Ishikawa (cell line): Measurements from ENCODE around the gene TIPRL.
A peak's percentile ranks its signal among the peaks of the same experiment; 100 is the strongest.

ENCODE experiments used
- CEBPB ChIP-seq: IDR thresholded peaks from 2 replicates; pipeline ENCODE4 v1.6.1; 2012
- CREB1 ChIP-seq: IDR thresholded peaks from 2 replicates; pipeline ENCODE4 v1.6.1; 2012; ENCODE audit warnings: low read depth
- EGR1 ChIP-seq: IDR thresholded peaks from 2 replicates; pipeline ENCODE4 v1.6.1; 2012
- EP300 ChIP-seq: IDR thresholded peaks from 2 replicates; pipeline ENCODE4 v1.6.1; 2012; ENCODE audit warnings: borderline replicate concordance
- FOXM1 ChIP-seq: IDR thresholded peaks from 2 replicates; pipeline ENCODE4 v1.6.1; 2012; ENCODE audit warnings: low read depth, borderline replicate concordance
- NFIC ChIP-seq: IDR thresholded peaks from 2 replicates; pipeline ENCODE4 v1.6.1; 2012
- RAD21 ChIP-seq: IDR thresholded peaks from 2 replicates; pipeline ENCODE4 v1.6.1; 2012; ENCODE audit warnings: low read depth
- TAF1 ChIP-seq: IDR thresholded peaks from 2 replicates; pipeline ENCODE4 v1.6.1; 2012; ENCODE audit warnings: low read depth, mild to moderate bottlenecking
- TCF12 ChIP-seq: IDR thresholded peaks from 2 replicates; pipeline ENCODE4 v1.6.1; 2012; ENCODE audit warnings: low read depth
- TEAD4 ChIP-seq: IDR thresholded peaks from 2 replicates; pipeline ENCODE4 v1.6.1; 2012
- YY1 ChIP-seq: IDR thresholded peaks from 2 replicates; pipeline ENCODE4 v1.6.1; 2012; ENCODE audit warnings: low read depth
- ZBTB7A ChIP-seq: IDR thresholded peaks from 2 replicates; pipeline ENCODE4 v1.6.1; 2012; ENCODE audit warnings: low read depth
- TF ChIP-seq, protein P1 (sequence below): IDR thresholded peaks from 2 replicates; pipeline ENCODE4 v1.6.1; 2012
- TF ChIP-seq, protein P2 (sequence below): IDR thresholded peaks from 2 replicates; pipeline ENCODE4 v1.6.1; 2012
- TF ChIP-seq, protein P3 (sequence below): IDR thresholded peaks from 2 replicates; pipeline ENCODE4 v1.6.1; 2012; ENCODE audit warnings: low read depth, mild to moderate bottlenecking

TIPRL gene

DNA sequence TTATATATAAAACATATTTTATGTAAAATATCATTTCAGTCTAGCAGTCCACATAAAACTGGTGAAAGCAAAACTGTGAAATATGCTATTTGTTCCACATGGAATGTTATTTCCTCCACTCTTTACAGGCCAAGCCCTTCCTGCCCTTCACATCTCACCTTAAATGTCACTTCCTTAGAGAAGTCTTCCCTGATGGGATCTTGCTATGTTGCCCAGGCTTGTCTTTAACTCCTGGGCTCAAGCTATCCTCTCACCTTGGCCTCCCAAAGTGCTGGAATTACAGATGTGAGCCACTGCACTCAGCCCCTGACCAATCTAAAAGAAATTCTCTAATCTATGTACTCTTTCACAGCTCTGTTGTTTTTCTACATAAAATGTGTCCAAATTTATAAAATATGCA, 39.7 kb upstream of the TIPRL start:
- TF ChIP-seq, protein P1, sequence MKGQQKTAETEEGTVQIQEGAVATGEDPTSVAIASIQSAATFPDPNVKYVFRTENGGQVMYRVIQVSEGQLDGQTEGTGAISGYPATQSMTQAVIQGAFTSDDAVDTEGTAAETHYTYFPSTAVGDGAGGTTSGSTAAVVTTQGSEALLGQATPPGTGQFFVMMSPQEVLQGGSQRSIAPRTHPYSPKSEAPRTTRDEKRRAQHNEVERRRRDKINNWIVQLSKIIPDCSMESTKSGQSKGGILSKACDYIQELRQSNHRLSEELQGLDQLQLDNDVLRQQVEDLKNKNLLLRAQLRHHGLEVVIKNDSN: no peak
- no peak for TF ChIP-seq CEBPB

DNA sequence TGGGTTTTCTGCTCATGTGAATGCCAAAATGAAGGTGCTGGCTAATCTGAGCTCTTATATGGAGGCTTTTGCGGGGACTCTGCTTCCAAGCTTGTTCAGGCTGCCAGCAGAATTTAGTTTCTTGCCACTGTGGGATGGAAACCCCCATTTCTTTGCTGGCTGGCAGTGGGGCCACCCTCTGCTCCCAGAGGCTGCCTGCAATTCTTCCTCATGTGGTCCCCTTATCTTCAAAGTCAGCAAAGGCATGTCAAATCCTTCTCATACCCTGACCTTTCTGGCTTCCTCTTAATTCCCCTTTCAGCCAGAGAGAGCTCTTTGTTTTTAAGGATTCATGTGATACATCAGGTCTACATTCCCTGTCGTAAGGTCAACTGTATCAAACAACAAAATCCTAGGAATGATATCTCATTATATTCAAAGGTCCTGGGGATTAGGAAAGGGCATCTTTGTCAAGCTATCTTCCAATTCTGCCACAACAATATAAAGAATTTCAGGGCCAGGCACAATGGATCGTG, 36.8 kb upstream of the TIPRL start:
- no peak for TF ChIP-seq RAD21
- TF ChIP-seq TCF12: no peak
- TF ChIP-seq YY1: no peak
- TF ChIP-seq NFIC: no peak
- no peak for TF ChIP-seq FOXM1
- no peak for TF ChIP-seq TEAD4

DNA sequence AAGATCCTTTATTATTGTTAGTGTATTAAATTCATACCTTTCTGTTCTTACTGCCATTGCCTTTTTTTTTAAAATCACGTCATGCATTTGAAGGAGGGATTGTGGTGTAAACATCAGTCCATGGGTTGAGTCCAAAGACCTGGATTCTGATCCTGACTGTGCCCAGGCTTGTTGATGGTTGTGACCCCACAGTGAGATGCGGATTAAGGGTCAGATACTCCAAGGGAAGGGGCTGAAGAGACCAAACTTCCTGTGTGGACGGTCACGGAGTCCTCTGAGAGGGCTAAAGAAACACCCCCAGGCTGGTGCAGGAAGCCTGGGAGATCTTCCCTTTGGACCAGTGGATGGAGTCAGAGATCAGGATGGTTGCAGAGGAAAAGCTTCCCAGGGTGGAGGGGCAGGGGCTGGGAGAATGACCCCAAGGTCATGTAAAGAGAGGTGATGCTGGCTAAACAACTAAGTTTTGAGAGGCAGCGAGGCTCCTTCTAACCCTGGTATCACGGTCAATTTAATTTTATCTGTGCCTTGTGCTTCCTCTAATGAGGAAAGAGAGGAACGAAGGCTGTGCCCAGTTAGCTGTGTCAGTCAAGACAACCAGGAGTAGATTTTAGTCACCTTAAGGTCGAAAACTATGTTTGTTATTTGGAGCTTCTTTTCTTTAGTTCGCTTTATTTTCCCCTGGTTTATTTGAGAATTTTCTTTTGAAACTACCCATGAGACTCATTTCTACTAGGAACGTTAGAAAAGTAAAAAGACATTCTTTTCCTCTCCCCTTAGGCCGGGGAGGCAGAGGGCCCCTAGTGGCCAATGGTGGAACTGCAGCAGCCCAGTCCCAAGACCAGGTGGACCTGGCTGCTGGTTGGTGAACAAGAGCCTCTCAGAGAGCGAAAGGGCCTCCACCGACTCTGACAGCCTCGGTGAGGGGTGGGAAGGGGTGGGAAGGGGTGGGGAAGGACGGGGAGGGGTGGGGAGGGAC, 33.3 kb upstream of the TIPRL start:
- TF ChIP-seq RAD21 (peak; percentile 76), YY1 (no peak)

DNA sequence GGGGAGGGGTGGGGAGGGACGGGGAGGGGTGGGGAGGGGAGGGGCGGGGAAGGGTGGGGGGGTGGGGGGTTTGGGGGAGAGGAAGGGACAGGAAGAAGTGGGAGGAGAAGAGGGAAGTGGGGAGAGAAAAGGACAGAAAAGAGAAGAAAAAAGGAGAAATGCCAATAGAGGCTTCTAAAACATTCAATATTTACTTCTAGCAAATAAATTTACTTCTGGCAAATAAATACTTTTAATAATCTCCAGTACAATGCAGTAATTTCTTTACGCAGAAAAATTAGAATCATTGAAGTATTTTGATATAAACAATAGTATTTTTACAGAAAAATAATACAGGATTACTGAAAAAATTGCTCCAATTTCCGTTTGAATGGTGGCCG, 32.6 kb upstream of the TIPRL start:
- TF ChIP-seq TAF1 (no peak), NFIC (no peak), RAD21 (no peak), TEAD4 (no peak), EP300 (no peak), CEBPB (no peak), YY1 (no peak), EGR1 (no peak), TCF12 (no peak), CREB1 (no peak)
- TF ChIP-seq, protein P2, sequence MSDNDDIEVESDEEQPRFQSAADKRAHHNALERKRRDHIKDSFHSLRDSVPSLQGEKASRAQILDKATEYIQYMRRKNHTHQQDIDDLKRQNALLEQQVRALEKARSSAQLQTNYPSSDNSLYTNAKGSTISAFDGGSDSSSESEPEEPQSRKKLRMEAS: no peak
- TF ChIP-seq, protein P1: no peak

DNA sequence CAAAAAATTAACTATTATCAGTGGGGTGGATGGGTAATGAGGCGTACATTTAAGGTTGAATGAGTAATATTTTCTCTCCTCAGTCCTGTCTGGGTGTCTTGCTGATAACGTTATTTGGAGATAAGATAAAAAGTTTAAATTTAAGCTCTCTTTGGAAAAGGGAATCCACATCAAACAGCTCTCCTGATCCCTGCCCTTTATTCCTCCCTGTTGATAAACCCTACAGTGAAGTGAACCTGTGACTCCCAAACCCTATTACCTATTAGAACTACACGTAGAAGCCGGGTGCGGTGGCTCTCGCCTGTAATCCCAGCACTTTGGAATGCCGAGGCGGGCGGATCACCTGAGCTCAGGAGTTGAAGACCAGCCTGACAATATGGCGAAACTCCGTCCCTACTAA, 32.1 kb upstream of the TIPRL start:
- TF ChIP-seq, protein P1: no peak
- no peak for TF ChIP-seq EP300
- TF ChIP-seq TEAD4: no peak
- no peak for TF ChIP-seq NFIC
- no peak for TF ChIP-seq CEBPB
- TF ChIP-seq FOXM1: no peak
- TF ChIP-seq, protein P3, sequence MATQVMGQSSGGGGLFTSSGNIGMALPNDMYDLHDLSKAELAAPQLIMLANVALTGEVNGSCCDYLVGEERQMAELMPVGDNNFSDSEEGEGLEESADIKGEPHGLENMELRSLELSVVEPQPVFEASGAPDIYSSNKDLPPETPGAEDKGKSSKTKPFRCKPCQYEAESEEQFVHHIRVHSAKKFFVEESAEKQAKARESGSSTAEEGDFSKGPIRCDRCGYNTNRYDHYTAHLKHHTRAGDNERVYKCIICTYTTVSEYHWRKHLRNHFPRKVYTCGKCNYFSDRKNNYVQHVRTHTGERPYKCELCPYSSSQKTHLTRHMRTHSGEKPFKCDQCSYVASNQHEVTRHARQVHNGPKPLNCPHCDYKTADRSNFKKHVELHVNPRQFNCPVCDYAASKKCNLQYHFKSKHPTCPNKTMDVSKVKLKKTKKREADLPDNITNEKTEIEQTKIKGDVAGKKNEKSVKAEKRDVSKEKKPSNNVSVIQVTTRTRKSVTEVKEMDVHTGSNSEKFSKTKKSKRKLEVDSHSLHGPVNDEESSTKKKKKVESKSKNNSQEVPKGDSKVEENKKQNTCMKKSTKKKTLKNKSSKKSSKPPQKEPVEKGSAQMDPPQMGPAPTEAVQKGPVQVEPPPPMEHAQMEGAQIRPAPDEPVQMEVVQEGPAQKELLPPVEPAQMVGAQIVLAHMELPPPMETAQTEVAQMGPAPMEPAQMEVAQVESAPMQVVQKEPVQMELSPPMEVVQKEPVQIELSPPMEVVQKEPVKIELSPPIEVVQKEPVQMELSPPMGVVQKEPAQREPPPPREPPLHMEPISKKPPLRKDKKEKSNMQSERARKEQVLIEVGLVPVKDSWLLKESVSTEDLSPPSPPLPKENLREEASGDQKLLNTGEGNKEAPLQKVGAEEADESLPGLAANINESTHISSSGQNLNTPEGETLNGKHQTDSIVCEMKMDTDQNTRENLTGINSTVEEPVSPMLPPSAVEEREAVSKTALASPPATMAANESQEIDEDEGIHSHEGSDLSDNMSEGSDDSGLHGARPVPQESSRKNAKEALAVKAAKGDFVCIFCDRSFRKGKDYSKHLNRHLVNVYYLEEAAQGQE: no peak
- TF ChIP-seq, protein P2: no peak
- TF ChIP-seq RAD21: no peak
- TF ChIP-seq YY1: no peak
- TF ChIP-seq TCF12: no peak
- no peak for TF ChIP-seq ZBTB7A
- no peak for TF ChIP-seq EGR1
- no peak for TF ChIP-seq CREB1
- TF ChIP-seq TAF1: no peak

DNA sequence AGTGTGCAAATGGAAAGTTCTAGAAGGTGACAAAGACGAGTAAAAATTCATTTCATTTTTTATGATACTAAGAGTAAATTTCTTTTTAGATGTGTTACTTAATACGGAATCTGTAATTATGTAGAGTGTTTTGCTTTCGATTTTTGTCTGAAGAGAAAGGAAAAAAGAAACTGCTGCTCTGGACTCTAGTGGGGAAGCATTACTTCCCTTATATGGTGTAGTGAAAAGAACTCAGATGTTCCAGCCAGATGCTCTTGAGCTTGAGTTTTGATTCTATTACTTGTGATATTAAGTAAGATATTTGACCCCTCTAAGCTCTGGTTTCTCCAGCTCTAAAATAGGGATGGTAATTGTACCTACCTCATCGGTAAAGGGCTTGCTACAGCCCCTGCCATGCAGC, 29.8 kb upstream of the TIPRL start:
- TF ChIP-seq ZBTB7A (no peak), TEAD4 (no peak), TCF12 (no peak), NFIC (no peak), EGR1 (no peak), YY1 (no peak), EP300 (no peak), CEBPB (no peak), FOXM1 (no peak)
- TF ChIP-seq, protein P2: no peak
- TF ChIP-seq, protein P3: no peak
